ENCODE results near the gene MDM4.
"Not testable (repeated sequence)": the region's sequence is repeated elsewhere in the genome, so short reads cannot be mapped to it uniquely, and the experiment has no call there.

MDM4 gene

DNA sequence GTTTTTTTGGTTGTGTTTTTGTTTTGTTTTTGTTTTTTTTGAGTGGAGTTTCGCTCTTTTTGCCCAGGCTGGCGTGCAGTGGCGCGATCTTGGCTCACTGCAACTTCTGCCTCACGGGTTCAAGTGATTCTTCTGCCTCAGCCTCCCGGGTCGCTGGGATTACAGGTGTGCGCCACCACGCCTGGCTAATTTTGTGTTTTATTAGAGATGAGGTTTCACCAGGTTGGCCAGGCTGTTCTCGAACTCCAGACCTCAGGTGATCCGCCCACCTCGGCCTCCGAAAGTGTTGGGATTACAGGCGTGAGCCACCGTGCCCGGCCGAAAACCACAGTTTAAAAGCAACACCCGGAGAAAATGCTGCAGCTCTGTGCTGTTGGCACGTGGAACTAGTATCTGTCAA lies 1.2 kb downstream of the MDM4 start:
- not testable (repeated sequence) for DNase-seq (ENCODE audit: low read depth)

DNA sequence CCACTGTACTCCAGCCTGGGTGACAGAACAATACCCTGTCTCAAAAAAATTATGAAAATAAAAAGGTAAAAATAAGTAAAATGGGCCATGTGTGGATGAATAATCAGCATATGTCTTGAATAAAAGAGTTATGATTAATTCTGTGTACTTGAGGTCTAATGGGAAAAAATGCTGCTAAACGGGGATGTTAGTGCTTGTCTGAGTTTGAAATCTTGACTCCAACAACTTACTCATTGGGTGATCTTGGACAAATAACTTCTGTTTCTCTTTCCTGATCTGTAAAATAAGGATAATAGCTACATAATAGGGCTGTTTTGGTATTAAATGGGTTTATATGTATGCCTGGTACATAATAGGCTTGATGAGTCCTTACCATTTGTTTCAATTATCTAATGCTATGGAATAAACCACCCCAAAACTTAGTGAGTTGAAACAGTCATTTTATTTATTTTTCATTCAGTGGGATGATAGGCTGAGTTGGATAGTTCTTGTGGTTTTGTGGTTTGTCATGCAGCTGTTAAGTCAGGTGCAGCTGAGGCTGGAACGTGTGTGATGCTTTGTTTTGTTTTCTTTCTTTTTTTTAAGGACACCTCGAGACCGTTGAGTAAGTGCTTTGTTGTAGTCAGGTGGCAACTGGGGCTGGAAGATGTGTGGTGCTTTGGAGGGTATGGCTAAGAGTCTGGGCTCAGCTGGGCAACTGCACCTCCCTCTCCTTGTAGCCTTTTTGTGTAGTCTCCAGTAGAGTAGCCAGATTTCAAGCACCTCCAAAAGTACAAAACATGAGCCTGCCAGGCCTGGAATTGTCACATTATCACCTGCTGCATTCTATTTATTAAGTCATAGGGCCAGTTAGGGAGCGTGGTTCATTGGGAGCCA lies 4.9 kb downstream of the MDM4 start:
- DNase-seq (ENCODE audit: low read depth), result no peak

DNA sequence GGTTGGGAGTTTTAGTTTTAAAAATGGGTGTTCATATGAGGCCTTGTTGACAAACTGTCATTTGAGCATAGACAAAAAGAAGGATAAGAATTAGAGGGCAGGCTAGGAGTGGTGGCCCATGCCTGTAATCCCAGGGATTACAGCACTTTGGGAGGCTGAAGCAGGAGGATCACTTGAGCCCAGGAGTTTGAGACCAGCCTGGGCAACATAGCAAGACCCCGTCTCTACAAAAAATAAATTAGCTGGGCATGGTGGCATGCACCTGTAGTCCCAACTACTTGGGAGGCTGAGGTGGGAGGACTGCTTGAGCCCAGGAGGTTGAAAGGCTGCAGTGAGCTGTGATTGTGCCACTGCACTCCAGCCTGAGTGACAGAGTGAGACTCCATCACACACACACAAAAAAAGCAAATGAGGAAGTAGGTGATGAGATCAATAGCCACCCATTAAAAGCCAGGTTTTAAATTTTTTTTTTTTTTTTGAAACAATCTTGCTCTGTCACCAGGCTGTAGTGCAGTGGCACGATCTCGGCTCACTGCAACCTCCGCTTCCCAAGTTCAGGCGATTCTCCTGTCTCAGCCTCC lies 5.8 kb downstream of the MDM4 start:
- DNase-seq (ENCODE audit: low read depth), result not testable (repeated sequence)

DNA sequence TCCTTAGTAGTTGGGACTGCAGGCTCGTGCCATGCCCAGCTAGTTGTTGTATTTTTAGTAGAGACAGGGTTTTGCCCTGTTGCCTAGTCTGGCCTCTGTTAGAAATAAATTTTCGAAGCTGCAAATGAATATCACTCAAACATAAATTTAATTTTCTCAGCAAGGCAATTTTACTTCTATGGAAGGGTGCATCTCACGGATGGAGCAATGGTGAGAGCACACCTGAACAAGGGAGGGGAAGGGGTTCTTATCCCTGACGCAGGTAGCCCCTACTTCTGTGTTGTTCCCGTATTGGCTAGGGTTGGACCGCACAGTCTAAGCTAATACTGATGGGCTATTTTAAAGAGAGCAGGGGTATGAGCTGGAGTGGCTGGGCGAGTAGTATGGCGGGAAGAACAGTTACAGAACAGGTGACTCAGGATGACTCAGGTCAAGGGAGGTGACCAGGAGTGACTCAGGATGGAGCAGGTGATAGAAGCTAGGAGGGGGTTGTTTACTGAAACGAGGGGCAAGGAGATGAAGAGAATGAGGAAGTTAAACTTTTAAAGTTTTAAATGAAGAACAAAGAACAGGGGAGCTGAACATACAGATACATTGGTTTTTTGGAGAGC lies 7.5 kb downstream of the MDM4 start:
- DNase-seq (ENCODE audit: low read depth), result no peak

DNA sequence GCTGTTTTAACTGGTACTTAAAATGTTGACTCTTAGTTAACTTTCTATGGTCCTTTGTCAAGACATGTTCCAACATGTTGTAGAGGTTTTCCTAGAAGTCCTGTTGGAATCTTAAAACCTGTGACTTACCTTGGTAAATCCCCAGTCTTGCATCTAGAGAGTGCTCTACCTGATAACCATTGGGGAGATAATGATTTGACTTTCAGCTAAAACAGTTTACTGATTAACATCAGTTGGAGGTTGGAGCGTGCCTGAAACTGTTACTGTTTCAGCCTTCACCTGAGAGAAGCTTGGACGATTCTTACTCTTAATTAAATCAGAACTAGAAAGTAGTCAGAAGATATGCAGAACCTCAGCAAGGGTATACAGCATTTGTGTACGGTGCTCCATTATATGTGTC lies 8.8 kb downstream of the MDM4 start:
- no peak for DNase-seq (ENCODE audit: low read depth)

DNA sequence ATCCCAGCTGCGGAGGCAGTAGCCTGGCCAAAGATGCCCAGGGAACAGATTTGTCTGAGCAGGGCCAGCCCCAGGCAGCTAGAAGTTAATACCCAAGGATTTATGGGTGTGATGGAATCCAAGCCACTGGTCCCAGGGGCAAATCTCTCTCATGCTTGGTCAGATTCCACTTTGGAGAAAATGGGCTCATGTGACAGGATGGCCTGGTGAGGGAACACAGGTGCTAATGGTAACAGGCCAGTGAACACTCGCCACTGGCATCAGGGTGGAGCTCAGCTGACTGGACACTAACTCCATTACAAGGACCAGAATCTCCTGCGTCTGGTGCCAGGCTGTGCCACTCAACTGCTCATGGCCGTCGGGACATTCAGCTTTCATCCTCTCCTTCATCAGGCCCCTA lies 12.0 kb downstream of the MDM4 start:
- DNase-seq (ENCODE audit: low read depth), result no peak

DNA sequence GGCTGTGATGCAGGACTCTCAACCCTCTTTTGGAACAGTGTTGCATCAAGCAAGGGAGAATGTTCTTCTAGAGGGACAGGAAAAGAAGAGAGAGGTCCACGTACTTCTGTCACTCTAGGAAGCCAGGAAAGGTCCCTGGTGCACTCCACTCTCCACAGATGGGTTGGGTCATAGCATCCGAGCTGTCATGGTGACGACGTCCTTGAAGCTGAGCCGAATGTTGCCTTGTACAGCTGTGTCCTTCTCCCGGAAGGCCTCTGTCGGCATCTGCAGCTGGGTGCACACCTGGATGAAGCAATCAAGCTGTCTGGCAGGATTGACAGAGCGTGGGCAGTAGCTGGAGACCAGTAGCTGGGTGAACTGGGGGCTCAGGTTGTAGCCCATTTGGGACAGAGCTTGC lies 12.5 kb downstream of the MDM4 start:
- DNase-seq (ENCODE audit: low read depth), result no peak

DNA sequence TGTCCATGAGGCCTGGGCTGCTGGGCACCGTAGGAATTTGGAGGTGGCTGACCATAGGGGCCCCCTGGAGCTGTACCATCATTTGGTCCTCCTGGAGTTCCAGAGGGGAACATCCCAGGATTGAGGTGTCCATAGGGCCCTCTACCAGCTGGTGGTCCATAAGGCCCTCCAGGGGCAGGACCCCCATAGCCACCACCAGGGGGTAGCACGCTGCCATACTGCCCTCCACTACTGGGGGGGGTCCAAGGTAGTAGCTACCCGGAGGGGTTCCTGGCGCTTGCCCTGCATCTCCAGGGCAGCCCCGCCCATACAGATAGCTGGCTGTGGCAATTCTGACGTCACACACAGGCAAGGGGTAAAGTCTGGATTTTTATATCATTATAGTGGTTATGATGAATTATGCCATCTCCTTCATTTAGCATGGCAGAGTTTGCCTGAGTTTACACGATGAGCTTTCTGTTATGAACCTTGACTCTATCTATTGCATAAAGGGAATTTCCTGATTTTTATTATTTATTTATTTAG lies 13.2 kb downstream of the MDM4 start:
- DNase-seq (ENCODE audit: low read depth), result no peak

DNA sequence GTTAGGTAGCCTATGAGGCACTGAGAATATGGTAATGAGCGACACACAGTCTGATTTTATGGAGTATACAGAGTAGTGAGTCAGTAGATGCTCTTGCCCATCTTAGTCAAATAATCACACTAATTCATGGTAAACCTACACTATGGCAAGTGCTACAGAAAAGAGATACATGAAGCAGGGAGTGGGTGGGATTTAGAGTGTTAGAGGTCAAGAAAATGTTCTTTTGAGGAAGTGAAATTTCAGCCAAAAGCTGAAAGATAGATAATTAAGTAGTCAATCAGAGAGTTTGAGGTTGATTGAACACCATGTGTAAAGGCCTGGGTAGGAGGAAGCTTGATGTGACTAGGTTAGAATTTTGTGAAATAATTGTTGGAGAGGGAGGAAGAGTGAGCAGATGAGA lies 14.7 kb downstream of the MDM4 start:
- DNase-seq (ENCODE audit: low read depth), result no peak

DNA sequence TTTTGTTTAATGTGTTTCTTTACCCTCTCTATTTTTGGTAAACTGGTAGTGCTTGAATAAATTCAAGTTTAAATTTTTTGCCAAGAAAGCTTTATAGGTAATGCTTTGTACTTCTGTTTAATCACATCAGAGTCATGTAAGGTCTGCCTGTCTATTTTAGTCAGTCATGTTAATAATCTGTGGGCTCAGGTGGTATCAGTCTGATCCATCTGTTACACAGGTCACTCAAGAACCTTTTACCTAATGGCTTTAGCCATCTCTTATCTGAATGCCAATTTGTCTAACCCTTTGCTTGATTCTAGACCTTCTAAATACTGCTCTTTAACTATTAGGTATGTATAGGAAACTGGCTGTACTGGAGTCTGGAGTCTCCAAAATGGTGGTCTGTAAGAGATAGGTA lies 16.6 kb downstream of the MDM4 start:
- DNase-seq (ENCODE audit: low read depth), result no peak

DNA sequence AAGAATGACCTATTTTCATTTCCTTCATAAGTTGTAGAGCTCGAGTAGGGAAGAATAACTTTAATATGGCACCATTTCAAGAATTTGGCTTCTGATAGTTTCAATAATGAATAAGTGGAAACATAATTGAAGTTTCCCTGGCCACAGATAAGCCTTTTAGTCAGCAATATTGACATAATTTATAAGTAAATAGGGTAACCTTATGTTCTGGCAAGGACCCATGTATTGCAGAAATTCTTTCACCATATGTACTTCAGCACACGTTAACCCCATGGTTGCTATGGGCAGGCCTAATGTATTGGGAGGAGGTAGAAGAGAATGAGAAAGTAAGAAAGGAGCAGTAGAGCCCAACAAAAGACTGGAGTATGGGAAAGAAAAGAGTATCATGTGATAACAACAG lies 25.4 kb downstream of the MDM4 start:
- no peak for DNase-seq (ENCODE audit: low read depth)

DNA sequence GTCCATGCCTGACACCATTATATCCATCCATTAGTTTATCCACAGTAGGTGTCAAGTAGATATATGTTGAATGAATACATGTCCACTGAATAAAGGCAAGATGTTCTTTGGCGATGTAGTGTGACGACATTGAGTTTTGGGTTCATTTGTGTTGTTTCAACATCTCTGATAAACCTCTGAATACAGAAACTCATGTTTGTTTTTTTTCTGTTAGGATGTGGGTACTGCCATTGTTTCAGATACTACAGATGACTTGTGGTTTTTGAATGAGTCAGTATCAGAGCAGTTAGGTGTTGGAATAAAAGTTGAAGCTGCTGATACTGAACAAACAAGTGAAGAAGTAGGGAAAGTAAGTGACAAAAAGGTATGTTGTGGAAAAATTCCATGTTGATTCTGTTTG lies 28.1 kb downstream of the MDM4 start:
- DNase-seq (ENCODE audit: low read depth), result no peak

DNA sequence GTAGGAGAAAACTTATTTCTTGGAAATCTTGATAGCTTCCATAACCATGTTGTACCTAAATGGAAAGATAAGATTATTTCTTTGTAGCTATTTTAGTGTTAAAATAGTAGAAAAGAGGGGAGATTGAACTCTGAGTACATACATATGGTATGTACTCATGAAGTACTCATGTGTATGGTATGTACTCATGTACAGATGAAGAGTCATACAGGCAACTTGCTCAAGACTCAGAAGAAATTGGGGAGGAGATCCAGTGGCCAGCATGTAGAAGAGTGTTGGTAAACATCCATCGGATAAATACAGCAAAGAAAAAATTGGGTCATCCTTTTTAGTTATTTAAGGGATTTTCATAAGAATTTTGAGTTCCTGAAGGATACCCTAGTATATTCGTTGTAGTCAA lies 29.0 kb downstream of the MDM4 start:
- DNase-seq (ENCODE audit: low read depth), result no peak

DNA sequence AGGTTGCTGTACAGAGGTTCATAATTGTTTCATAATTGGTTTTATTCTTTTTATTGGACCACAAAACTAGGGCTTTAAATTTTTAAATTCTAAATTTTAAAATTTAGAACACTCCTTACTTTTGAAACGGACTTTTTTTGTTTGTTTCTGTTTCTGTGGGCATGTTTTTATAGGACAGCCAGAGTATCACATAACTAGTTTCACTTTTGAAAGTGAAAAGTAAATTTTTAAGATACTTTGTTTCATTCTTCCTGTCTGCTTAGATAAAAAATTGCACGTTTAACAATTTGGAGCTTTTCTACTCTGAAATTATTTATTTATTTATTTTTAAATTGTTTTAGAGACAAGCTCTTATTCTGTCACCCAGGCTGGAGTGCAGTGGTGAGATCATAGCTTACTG lies 29.7 kb downstream of the MDM4 start:
- DNase-seq (ENCODE audit: low read depth), result no peak

DNA sequence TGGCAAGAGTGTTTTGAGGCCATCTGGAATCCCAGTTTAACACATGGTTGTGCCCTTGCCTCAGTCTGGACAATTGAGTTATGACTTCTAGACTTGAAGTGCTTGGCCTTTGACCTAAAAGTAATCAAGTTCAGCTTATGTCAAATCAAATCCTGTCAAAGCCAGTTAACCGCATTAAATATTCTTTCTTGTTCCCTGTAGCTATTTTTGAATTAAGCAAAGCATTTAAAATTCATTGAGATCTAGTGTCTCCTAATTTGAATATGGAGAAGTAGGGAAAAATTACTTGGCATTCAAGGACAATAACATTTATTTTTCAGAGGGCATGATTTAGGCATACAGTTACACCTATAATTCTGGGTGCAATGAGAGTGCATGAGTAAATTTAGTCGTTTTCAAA lies 32.1 kb downstream of the MDM4 start:
- DNase-seq (ENCODE audit: low read depth), result no peak

DNA sequence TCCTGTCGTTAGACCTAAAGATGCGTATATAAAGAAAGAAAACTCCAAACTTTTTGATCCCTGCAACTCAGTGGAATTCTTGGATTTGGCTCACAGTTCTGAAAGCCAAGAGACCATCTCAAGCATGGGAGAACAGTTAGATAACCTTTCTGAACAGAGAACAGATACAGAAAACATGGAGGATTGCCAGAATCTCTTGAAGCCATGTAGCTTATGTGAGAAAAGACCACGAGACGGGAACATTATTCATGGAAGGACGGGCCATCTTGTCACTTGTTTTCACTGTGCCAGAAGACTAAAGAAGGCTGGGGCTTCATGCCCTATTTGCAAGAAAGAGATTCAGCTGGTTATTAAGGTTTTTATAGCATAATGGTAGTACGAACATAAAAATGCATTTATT lies 33.1 kb downstream of the MDM4 start:
- no peak for DNase-seq (ENCODE audit: low read depth)

DNA sequence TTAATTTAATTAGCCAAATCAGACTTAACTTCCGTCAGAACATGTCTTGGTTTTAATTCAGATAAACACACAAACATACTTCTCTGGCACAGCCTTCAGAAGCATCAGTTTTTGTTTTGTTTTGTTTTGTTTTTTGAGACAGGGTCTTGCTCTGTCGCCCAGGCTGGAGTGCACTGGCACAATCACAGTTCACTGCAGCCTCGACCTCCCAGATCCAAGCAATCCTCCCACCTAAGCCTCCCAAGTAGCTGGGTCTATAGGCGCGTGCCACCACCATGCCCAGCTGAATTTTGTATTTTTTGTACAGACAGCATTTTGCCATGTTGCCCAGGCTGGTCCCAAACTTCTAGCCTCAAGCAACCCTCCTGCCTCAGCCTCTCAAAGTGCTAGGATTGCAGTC lies 34.7 kb downstream of the MDM4 start:
- no peak for DNase-seq (ENCODE audit: low read depth)

DNA sequence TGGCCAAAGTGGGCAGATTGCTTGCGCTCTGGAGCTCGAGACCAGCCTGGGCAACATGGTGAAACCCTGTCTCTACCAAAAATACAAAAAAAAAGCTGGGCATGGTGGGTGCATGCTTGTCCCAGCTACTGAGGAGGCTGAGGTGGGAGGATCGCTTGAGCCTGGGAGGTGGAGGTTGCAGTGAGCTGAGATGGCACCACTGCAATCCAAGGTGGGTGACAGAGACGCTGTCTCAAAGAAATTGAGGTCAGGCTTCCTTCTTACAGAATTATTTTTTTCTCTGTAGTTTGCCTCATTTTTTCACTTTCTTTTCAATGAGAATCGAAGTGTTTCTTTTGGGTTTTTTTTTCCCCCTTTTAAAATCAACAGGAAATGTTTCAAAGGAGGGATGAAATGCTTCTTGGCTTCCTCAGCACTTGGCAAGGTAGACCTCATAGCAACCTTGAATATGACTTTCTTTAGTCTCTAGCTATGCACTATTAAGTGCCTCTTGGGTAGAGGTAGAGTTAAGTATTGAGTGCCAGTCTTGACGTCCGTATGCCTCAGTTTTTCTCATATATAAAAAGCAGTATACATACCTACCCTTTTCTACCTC lies 40.3 kb downstream of the MDM4 start:
- no peak for DNase-seq (ENCODE audit: low read depth)

DNA sequence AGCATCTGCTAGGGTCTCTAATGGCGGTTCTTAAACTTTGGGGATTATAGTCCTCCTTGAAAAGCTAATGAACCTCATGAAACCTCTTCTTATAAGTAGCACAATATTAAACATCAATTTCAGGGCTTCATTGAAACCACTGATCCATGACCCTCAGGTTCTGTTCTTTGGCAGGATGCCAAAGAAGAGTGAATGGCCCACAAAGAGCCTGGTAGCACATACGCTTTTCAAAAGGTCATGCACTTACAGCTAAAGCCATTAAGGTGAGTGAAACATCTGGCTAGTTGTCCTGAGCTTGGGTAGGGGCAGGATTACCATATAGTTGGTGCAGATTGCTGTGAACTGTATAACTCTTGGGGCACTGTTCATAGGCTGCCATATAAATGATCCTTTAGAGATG lies 42.3 kb downstream of the MDM4 start:
- DNase-seq (ENCODE audit: low read depth), result no peak

DNA sequence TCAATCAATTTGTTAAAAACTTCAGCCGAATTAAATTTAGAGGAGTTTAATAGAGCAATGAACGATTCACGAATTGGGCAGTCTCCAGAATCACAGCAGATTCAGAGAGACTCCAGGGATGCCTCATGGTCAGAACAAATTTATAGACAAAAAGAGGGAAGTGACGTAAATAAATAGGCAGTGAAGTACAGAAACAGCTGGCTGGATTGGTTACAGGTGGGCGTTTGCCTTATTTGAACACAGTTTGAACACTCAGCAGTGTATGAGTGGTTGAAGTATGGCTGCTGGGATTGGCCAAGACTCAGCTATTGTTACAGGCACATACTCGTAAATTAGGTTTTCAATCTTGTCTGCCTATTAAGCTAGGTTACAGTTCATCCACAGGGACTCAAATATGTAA lies 43.8 kb downstream of the MDM4 start:
- DNase-seq (ENCODE audit: low read depth), result not testable (repeated sequence)

DNA sequence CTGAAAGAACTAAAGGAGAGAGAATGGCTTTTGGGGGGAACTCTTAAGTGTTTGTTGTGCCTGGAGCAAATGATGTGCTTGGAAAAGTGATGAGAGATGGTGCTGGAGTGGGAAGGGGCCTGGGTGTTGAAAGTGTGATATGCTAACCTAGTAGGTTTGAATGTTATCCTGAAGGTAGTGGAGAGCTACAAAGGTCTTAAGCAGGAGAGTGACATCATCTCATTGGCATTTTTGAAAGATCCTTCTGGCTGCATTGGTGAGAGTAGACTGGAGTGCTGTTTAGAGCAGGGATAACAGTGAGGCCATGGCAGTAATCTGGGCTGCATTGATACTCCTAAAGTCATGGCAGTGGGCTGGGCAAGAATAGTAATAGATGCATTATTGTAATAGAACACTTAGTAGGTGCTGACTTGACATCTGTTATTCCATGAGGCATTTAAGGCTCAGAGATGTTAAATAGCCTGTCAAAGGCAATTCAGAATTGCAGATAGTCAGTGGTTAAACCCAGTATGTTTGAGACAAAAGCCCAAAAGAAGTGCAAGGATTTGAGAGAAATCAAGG lies 44.5 kb downstream of the MDM4 start:
- no peak for DNase-seq (ENCODE audit: low read depth)
